HG03439 (cell line): ENCODE data around the gene NMU.
"Not testable (repeated sequence)": the region's sequence is repeated elsewhere in the genome, so short reads cannot be mapped to it uniquely, and the experiment has no call there.

Experiments
- ATAC-seq: cut with Tn5 transposase; IDR thresholded peaks from one replicate; pipeline ENCODE4 v1.9.1; 2021; ENCODE audit warnings: mild to moderate bottlenecking, moderate library complexity; ENCODE audit not compliant: unreplicated experiment

NMU gene

DNA sequence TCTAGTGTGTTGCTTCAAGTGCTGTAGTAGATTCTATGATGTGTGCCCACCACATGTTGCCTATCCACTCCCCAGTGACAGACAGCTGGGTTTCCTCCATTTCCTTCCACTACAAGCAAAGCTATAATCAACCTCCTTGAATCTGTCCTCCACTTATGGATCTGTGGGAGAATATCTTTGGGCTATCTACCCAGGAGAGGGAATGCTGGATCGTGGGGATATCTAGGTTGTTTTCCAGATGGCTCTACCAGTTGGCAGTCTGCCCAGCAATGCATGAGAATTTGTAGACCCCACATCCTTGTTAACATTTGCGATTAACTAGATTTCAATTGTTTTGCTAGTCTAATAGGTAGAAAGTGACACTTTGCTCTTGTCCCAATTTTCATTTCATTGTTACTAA is 10.3 kb downstream of the NMU start:
- ATAC-seq = no peak

DNA sequence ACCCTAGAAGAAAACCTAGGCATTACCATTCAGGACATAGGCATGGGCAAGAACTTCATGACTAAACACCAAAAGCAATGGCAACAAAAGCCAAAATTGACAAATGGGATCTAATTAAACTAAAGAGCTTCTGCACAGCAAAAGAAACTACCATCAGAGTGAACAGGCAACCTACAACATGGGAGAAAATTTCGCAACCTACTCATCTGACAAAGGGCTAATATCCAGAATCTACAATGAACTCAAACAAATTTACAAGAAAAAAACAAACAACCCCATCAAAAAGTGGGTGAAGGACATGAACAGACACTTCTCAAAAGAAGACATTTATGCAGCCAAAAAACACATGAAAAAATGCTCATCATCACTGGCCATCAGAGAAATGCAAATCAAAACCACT is 12.0 kb downstream of the NMU start:
- ATAC-seq = not testable (repeated sequence)

GRCh38 chr4:55618546-55619143 is 17.5 kb downstream of the NMU start:
- ATAC-seq = no peak

DNA sequence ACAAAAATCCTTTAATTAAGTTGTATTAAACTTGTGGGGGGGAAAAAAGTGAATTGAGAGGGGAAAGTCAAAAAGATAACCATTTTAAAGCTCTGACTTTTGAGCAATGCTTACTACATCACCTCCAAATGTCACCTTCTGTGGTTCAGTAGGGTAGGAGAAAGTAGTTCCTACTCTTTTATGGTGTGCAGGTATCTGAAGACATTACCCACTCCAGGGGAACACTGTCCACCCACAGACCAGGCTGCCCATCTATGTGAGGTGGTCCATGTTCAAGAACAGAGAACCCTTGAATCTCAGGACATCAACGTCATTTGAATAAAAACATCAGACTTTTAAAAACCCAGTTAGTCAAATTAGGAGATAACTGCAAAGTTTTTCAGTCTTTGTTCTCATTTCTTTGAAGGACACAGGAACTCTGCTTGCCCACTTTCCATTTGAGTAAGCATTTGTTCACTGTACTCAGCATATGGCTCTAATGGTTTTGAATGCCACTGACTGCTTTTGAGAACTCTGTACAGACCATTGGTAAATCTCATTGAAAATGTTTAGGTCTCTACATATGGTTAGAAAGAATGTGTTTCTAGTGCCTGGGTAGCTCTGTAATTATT is 18.4 kb downstream of the NMU start:
- peak; percentile 99 for ATAC-seq

GRCh38 chr4:55615008-55615407 is 21.1 kb downstream of the NMU start:
- no peak for ATAC-seq

DNA sequence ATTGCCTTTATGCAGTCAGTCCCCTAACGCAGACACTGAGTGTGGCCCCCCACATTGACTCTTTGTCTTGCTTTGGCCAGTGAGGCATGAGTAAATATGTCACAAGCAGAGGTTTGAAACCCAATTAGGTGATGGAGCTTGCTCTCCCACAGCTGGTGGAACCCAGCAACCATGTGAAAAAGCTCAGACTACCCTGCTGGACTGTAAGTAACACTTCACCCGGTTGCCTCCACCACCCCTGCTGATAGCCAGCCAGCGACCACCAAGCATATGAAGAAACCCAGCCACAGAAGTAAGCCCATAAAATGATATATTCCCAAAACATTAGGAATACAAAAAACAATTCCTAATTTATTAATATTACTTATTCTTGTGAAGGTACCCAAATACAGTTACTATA is 22.5 kb downstream of the NMU start:
- ATAC-seq = no peak

DNA sequence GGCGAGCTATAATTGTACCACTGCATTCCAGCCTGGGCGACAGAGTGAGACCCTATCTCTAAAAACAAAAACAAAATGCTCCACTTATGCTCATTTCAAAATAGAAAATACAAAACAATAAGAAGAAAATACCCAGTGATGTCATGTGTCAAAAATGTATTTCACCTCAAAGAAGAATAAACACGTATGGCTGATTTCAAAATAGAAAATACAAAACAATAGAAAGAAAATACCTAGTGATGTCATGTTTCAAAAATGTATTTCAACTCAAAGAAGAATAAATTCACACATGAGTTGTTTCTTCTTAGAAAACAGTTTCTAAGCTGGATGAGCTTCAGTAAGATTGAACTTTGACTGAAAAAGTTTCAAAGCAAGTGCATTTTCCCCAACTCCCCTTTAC is 23.8 kb downstream of the NMU start:
- ATAC-seq = no peak

GRCh38 chr4:55611358-55612059 is 24.6 kb downstream of the NMU start:
- ATAC-seq = no peak

DNA sequence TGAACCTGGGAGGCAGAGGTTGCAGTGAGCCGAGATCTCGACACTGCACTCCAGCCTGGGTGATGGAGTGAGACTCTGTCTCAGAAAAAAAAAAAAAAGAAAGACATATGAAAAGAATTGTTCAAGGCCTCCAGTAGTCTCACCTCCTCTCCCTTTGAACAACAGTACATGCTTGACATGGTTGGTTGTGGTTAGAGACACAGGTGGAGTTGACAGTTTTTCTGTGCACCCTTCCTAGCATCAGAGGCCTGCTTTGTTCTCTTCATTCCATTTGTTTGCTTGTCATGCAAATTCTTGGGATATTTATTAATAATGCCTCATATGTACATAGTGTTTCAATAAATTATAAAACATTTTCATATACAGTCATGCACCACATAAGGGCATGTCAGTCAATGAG is 25.7 kb downstream of the NMU start:
- ATAC-seq = no peak

GRCh38 chr4:55609393-55609866 is 26.7 kb downstream of the NMU start:
- no peak for ATAC-seq

DNA sequence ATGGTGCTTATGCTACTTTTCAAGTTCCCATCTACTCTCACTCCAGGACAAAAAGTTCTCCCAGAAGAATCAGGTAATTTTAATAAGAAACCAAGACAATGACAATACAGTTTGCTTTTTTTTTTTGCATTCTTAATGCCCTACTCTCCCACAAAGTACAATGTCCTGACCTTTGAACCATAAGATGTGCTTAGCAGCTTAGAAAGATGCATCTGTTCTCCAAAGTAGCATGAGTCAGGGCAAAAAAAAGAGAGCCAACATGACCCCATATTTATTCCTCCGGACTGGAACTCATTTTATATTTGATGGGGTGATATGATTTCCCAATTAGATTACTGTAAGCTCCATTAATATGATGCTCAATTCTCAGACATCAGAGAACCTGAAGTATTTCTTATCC is 27.5 kb downstream of the NMU start:
- ATAC-seq = no peak

DNA sequence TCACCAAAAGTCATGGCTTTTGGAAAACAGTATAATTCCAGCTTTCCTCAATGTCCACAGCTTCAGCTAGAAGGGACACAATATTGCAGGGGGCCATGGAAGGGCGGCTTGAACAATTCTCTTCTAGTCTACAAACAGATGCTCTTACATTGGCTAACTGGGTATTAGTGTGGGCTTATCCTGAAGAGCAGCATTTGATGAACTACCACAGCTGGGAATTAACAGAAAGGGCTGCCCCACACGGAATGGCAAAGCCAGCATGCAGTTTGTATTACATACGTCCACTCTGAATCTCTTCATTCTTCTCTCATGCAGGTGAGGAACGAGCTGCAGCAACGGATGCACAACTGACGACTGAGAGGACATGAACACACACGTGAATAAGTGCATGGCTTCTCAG is 31.1 kb downstream of the NMU start:
- ATAC-seq = no peak

GRCh38 chr4:55600640-55601039 is 35.5 kb downstream of the NMU start:
- ATAC-seq = no peak

GRCh38 chr4:55598641-55599040 is 37.5 kb downstream of the NMU start:
- no peak for ATAC-seq

- no peak for ATAC-seq
Measured at GRCh38 chr4:55592014-55592413, 44.1 kb downstream of the NMU start, which contains the start of gene PDCL2. PDCL2 (minus strand) TSS chr4:55592245; CDS start chr4:55592109, 136 bp downstream.

- no peak for ATAC-seq
Measured at GRCh38 chr4:55588160-55588559, 47.9 kb downstream of the NMU start.

GRCh38 chr4:55582773-55583172 is 53.3 kb downstream of the NMU start:
- not testable (repeated sequence) for ATAC-seq

GRCh38 chr4:55578341-55579010 is 57.6 kb downstream of the NMU start:
- no peak for ATAC-seq

- ATAC-seq = no peak
Measured at GRCh38 chr4:55575513-55575912, 60.6 kb downstream of the NMU start.

GRCh38 chr4:55574252-55574651 is 61.8 kb downstream of the NMU start:
- ATAC-seq = no peak

- ATAC-seq = no peak
Measured at GRCh38 chr4:55571806-55572205, 64.3 kb downstream of the NMU start.
